SU-DHL-6 (cell line): ENCODE measurements around the gene CDH22.

ENCODE experiments used
- H2AFZ ChIP-seq: fragments of 200-600 bp; sonication (generic); 2 replicates; pipeline ENCODE4 v1.6.1; 2014; ENCODE audit warnings: low read depth, mild to moderate bottlenecking, moderate library complexity, mixed read lengths, antibody characterized with exemption, low read length; ENCODE audit not compliant: severe bottlenecking
- H3F3A ChIP-seq: fragments of 200-600 bp; shearing (Covaris generic); 2 replicates; pipeline ENCODE4 v1.6.0; 2016; ENCODE audit warnings: antibody characterized with exemption, mild to moderate bottlenecking; ENCODE audit not compliant: insufficient read depth
- H3K27ac ChIP-seq: fragments of 200-600 bp; sonication (generic); 2 replicates; pipeline ENCODE4 v1.5.1; 2016; ENCODE audit warnings: low read depth, mild to moderate bottlenecking, low read length, moderate library complexity, mixed read lengths
- H3K27me3 ChIP-seq: fragments of 200-600 bp; sonication (generic), shearing (Covaris generic); 2 replicates; pipeline ENCODE4 v1.6.0; 2014; ENCODE audit warnings: mild to moderate bottlenecking, low read length
- H3K36me3 ChIP-seq: fragments of 200-600 bp; sonication (generic); 2 replicates; pipeline ENCODE4 v1.6.1; 2014; ENCODE audit warnings: mild to moderate bottlenecking, low read length, mixed read lengths
- H3K4me2 ChIP-seq: fragments of 300-600, 200-600 bp; shearing (Covaris generic), sonication (generic); 2 replicates; pipeline ENCODE4 v1.6.0; 2014; ENCODE audit warnings: low read length, low read depth, mild to moderate bottlenecking; ENCODE audit not compliant: poor library complexity, severe bottlenecking
- H3K4me3 ChIP-seq: fragments of 200-600 bp; sonication (generic); 2 replicates; pipeline ENCODE4 v1.5.1; 2014; ENCODE audit warnings: antibody characterized with exemption, low read length, mild to moderate bottlenecking, mixed read lengths; ENCODE audit not compliant: insufficient read depth, poor library complexity, severe bottlenecking
- H3K79me2 ChIP-seq: fragments of 200-600 bp; sonication (generic); 2 replicates; pipeline ENCODE4 v1.6.1; 2014; ENCODE audit warnings: mild to moderate bottlenecking, low read length, moderate library complexity; ENCODE audit not compliant: insufficient read depth
- H3K9ac ChIP-seq: fragments of 200-600 bp; sonication (generic); 2 replicates; pipeline ENCODE4 v1.7.0; 2014; ENCODE audit warnings: mild to moderate bottlenecking, low read length
- H3K9me2 ChIP-seq: fragments of 200-600 bp; sonication (generic); replicated peaks from 2 replicates; pipeline ENCODE4 v1.6.1; 2014; ENCODE audit warnings: low read length; ENCODE audit not compliant: insufficient read depth
- H3K9me3 ChIP-seq: fragments of 200-600 bp; sonication (generic); 2 replicates; pipeline ENCODE4 v1.6.1; 2014; ENCODE audit warnings: low read length, mixed read lengths; ENCODE audit not compliant: insufficient read depth
- H4K20me1 ChIP-seq: fragments of 200-600 bp; sonication (generic); 2 replicates; pipeline ENCODE4 v1.6.1; 2014; ENCODE audit warnings: low read depth, mild to moderate bottlenecking, antibody characterized with exemption, low read length, moderate library complexity, mixed read lengths
- CTCF ChIP-seq: fragments of 200-600 bp; sonication (generic); IDR thresholded peaks from one replicate; pipeline ENCODE4 v1.5.1; 2017; ENCODE audit warnings: antibody characterized with exemption, mild to moderate bottlenecking, low read length, moderate library complexity; ENCODE audit not compliant: insufficient read depth, poor library complexity, severe bottlenecking
- EZH2phosphoT487 ChIP-seq: fragments of 200-600 bp; sonication (generic), shearing (Covaris generic); conservative IDR thresholded peaks from 2 replicates; pipeline ENCODE4 v1.6.1; 2018; ENCODE audit warnings: mild to moderate bottlenecking, antibody characterized with exemption, low read length, moderate library complexity, mixed read lengths

The CDH22 gene

GRCh38 chr20:46298374-46298773 lies 9.9 kb downstream of the CDH22 start:
- TF ChIP-seq CTCF (no peak), EZH2phosphoT487 (no peak)
- no peak overlapping the region for H3K4me3 ChIP-seq
- H3K79me2 ChIP-seq = no peaks in the 10 kb centered on the region
- H3K36me3 ChIP-seq = no peaks in the 10 kb centered on the region
- H2AFZ ChIP-seq = no peak overlapping the region
- H3F3A ChIP-seq = no peaks in the 10 kb centered on the region
- H3K4me2 ChIP-seq = no peak overlapping the region
- H3K9me2 ChIP-seq = no peaks in the 10 kb centered on the region
- no peak overlapping the region for H3K27ac ChIP-seq
- no peaks in the 10 kb centered on the region for H3K27me3 ChIP-seq
- H3K9me3 ChIP-seq = no peaks in the 10 kb centered on the region
- H4K20me1 ChIP-seq = no peaks in the 10 kb centered on the region
- H3K9ac ChIP-seq = no peak overlapping the region

GRCh38 chr20:46296526-46297250 lies 11.6 kb downstream of the CDH22 start:
- H3F3A ChIP-seq = no peaks in the 10 kb centered on the region
- H3K9me3 ChIP-seq = no peaks in the 10 kb centered on the region
- H3K27me3 ChIP-seq = no peaks in the 10 kb centered on the region
- no peak overlapping the region for H3K27ac ChIP-seq
- no peaks in the 10 kb centered on the region for H3K9me2 ChIP-seq
- no peaks in the 10 kb centered on the region for H4K20me1 ChIP-seq
- no peaks in the 10 kb centered on the region for H3K79me2 ChIP-seq
- H3K4me3 ChIP-seq = no peak overlapping the region
- TF ChIP-seq CTCF = no peak
- TF ChIP-seq EZH2phosphoT487 = no peak
- H2AFZ ChIP-seq = no peak overlapping the region
- H3K9ac ChIP-seq = no peak overlapping the region
- no peaks in the 10 kb centered on the region for H3K36me3 ChIP-seq
- no peak overlapping the region for H3K4me2 ChIP-seq

- Histone ChIP-seq H3K36me3 (no peaks in the 10 kb centered on the region), H3K79me2 (no peaks in the 10 kb centered on the region), H3K4me3 (no peak overlapping the region), H2AFZ (no peak overlapping the region), H3K27ac (no peak overlapping the region), H3F3A (no peaks in the 10 kb centered on the region), H3K4me2 (no peak overlapping the region), H3K9me2 (no peaks in the 10 kb centered on the region), H3K9ac (no peak overlapping the region), H4K20me1 (no peaks in the 10 kb centered on the region), H3K9me3 (no peaks in the 10 kb centered on the region), H3K27me3 (no peaks in the 10 kb centered on the region)
- no peak for TF ChIP-seq CTCF
- no peak for TF ChIP-seq EZH2phosphoT487
Observed at GRCh38 chr20:46293084-46293483, 15.2 kb downstream of the CDH22 start.
